Measurements from ENCODE around the gene MTARC1.

The MTARC1 gene

GRCh38 chr1:220786337-220787068 is at the start of gene MTARC1:
MTARC1 (plus strand) TSS chr1:220786913; CDS start chr1:220786945, 32 bp downstream.
- peak; percentile 38 for ATAC-seq
- DNase-seq = peak; percentile 7

GRCh38 chr1:220741349-220741748 is 45.4 kb upstream of the MTARC1 start:
- ATAC-seq (no peak), DNase-seq (no peak)

- ATAC-seq (no peak), DNase-seq (no peak)
Measured at GRCh38 chr1:220741825-220742224, 44.9 kb upstream of the MTARC1 start.

GRCh38 chr1:220742520-220742919 is 44.2 kb upstream of the MTARC1 start:
- no peak for ATAC-seq
- DNase-seq = no peak

- ATAC-seq = no peak
- DNase-seq = no peak
Measured at GRCh38 chr1:220746851-220747250, 39.9 kb upstream of the MTARC1 start.

GRCh38 chr1:220747437-220748088 is 39.1 kb upstream of the MTARC1 start:
- DNase-seq = no peak
- peak; percentile 8 for ATAC-seq

- ATAC-seq (peak; percentile 48), DNase-seq (peak; percentile 9)
Measured at GRCh38 chr1:220748089-220748934, 38.4 kb upstream of the MTARC1 start, which contains the start of gene MTARC2. MTARC2 (plus strand) TSS chr1:220748322; CDS start chr1:220748532, 210 bp downstream.

GRCh38 chr1:220748936-220749335 is 37.8 kb upstream of the MTARC1 start:
- ATAC-seq = no peak
- DNase-seq = no peak

GRCh38 chr1:220750131-220750515 is 36.6 kb upstream of the MTARC1 start:
- DNase-seq (no peak), ATAC-seq (no peak)

- no peak for DNase-seq
- no peak for ATAC-seq
Measured at GRCh38 chr1:220751111-220751510, 35.6 kb upstream of the MTARC1 start.

GRCh38 chr1:220754212-220754917 is 32.3 kb upstream of the MTARC1 start:
- ATAC-seq = no peak
- no peak for DNase-seq

- DNase-seq = no peak
- ATAC-seq = no peak
Measured at GRCh38 chr1:220754918-220755295, 31.8 kb upstream of the MTARC1 start.

GRCh38 chr1:220755309-220755708 is 31.4 kb upstream of the MTARC1 start:
- DNase-seq (no peak), ATAC-seq (no peak)

GRCh38 chr1:220757441-220757840 is 29.3 kb upstream of the MTARC1 start:
- ATAC-seq = no peak
- DNase-seq = no peak

- no peak for ATAC-seq
- no peak for DNase-seq
Measured at GRCh38 chr1:220759147-220759546, 27.6 kb upstream of the MTARC1 start.

- DNase-seq (no peak), ATAC-seq (no peak)
Measured at GRCh38 chr1:220761688-220762427, 24.9 kb upstream of the MTARC1 start.

- no peak for DNase-seq
- no peak for ATAC-seq
Measured at GRCh38 chr1:220764757-220765156, 22.0 kb upstream of the MTARC1 start.

GRCh38 chr1:220767312-220768125 is 19.2 kb upstream of the MTARC1 start:
- DNase-seq (no peak), ATAC-seq (no peak)

GRCh38 chr1:220768126-220768601 is 18.5 kb upstream of the MTARC1 start:
- ATAC-seq (no peak), DNase-seq (no peak)

GRCh38 chr1:220769205-220769604 is 17.5 kb upstream of the MTARC1 start:
- ATAC-seq (no peak), DNase-seq (no peak)
